ENCODE data around the gene PLA2G4F. TPM values are rescaled to one million over a fixed set of nuclear protein-coding genes. Genes with fewer than 3 reads are reported as not detected.
A peak's percentile ranks its signal among the peaks of the same experiment; 100 is the strongest.

Gene PLA2G4F
- total RNA-seq, 2 experiments from 2014 or later: not detected

GRCh38 chr15:42108189-42108588 is 48.2 kb downstream of the PLA2G4F start:
- TF ChIP-seq EZH2phosphoT487 (IDR thresholded peaks at IDR 0.05; ENCODE audit: borderline replicate concordance, low read depth, low read length) (no peak), CTCF (conservative IDR thresholded peaks at IDR 0.05; ENCODE audit: low read length) (no peak)
- no peaks in the 10 kb centered on the region for H3K9me3 ChIP-seq (ENCODE audit: low read length)
- H3K27ac ChIP-seq (ENCODE audit: low read depth, low read length, poor library complexity, severe bottlenecking): no peak overlapping the region
- H3K4me1 ChIP-seq (ENCODE audit: insufficient read depth, low read length, poor library complexity, severe bottlenecking): peaks cover 20% of the 10 kb centered on the region
- no peaks in the 10 kb centered on the region for H3K36me3 ChIP-seq (ENCODE audit: insufficient read depth, low read length)
- no TSS peak for BruUV-seq (replicated peaks)
- H3K4me3 ChIP-seq (ENCODE audit: low read depth, low read length, poor library complexity, severe bottlenecking): no peak overlapping the region
- no peaks in the 10 kb centered on the region for H3K9me2 ChIP-seq (ENCODE audit: insufficient read depth, low read length)
- H3K4me2 ChIP-seq (ENCODE audit: low read length): no peak overlapping the region
- ChIA-PET CTCF (ENCODE audit: unreplicated experiment) (no interaction called here), POLR2A (interaction anchor here (0.6 to 1.3 kb wide), 2 partner anchors 11 to 1359 kb away, joined by 3 to 7 read pairs; no protein-coding TSS in a partner anchor)
- no peak for DNase-seq (ENCODE audit: low spot score)
- peak overlapping the region; percentile 93 for H2AFZ ChIP-seq (ENCODE audit: low read length)
- H3K79me2 ChIP-seq (ENCODE audit: insufficient read depth, low read depth, low read length): no peaks in the 10 kb centered on the region
- H4K20me1 ChIP-seq (ENCODE audit: insufficient read depth, low read length): no peaks in the 10 kb centered on the region
- intact Hi-C loops (cut with micrococcal nuclease; ENCODE audit: unreplicated experiment): no loop called here

GRCh38 chr15:42107473-42107872 is 49.0 kb downstream of the PLA2G4F start:
- ChIA-PET CTCF (ENCODE audit: unreplicated experiment) (interaction anchor here (0.6 kb wide), 1 partner anchor 46 kb away, joined by 3 read pairs; no protein-coding TSS in a partner anchor), POLR2A (interaction anchor here (1.3 kb wide), 1 partner anchor 11 kb away, joined by 7 read pairs; no protein-coding TSS in a partner anchor)
- H3K4me2 ChIP-seq (ENCODE audit: low read length): peak overlapping the region; percentile 57
- intact Hi-C loops (cut with micrococcal nuclease; ENCODE audit: unreplicated experiment): no loop called here
- H3K79me2 ChIP-seq (ENCODE audit: insufficient read depth, low read depth, low read length): no peaks in the 10 kb centered on the region
- no peaks in the 10 kb centered on the region for H4K20me1 ChIP-seq (ENCODE audit: insufficient read depth, low read length)
- DNase-seq (ENCODE audit: low spot score): peak; percentile 31
- H3K9me2 ChIP-seq (ENCODE audit: insufficient read depth, low read length): no peaks in the 10 kb centered on the region
- peaks cover 20% of the 10 kb centered on the region for H3K4me1 ChIP-seq (ENCODE audit: insufficient read depth, low read length, poor library complexity, severe bottlenecking)
- no peak overlapping the region for H3K27ac ChIP-seq (ENCODE audit: low read depth, low read length, poor library complexity, severe bottlenecking)
- H3K4me3 ChIP-seq (ENCODE audit: low read depth, low read length, poor library complexity, severe bottlenecking): peak overlapping the region; percentile 31
- TF ChIP-seq CTCF (conservative IDR thresholded peaks at IDR 0.05; ENCODE audit: low read length): no peak
- no peak for TF ChIP-seq EZH2phosphoT487 (IDR thresholded peaks at IDR 0.05; ENCODE audit: borderline replicate concordance, low read depth, low read length)
- H2AFZ ChIP-seq (ENCODE audit: low read length): peak overlapping the region; percentile 93
- BruUV-seq (replicated peaks): no TSS peak
- no peaks in the 10 kb centered on the region for H3K36me3 ChIP-seq (ENCODE audit: insufficient read depth, low read length)
- no peaks in the 10 kb centered on the region for H3K9me3 ChIP-seq (ENCODE audit: low read length)

- H3K27ac ChIP-seq (ENCODE audit: low read depth, low read length, poor library complexity, severe bottlenecking): no peak overlapping the region
- no peak for TF ChIP-seq EZH2phosphoT487 (IDR thresholded peaks at IDR 0.05; ENCODE audit: borderline replicate concordance, low read depth, low read length)
- no peak for TF ChIP-seq CTCF (conservative IDR thresholded peaks at IDR 0.05; ENCODE audit: low read length)
- H3K79me2 ChIP-seq (ENCODE audit: insufficient read depth, low read depth, low read length): no peaks in the 10 kb centered on the region
- CTCF ChIA-PET (ENCODE audit: unreplicated experiment): no interaction called here
- H3K4me3 ChIP-seq (ENCODE audit: low read depth, low read length, poor library complexity, severe bottlenecking): no peak overlapping the region
- intact Hi-C loops (cut with micrococcal nuclease; ENCODE audit: unreplicated experiment): no loop called here
- H3K4me1 ChIP-seq (ENCODE audit: insufficient read depth, low read length, poor library complexity, severe bottlenecking): peaks cover 20% of the 10 kb centered on the region
- no peaks in the 10 kb centered on the region for H3K9me3 ChIP-seq (ENCODE audit: low read length)
- no peak overlapping the region for H3K4me2 ChIP-seq (ENCODE audit: low read length)
- no TSS peak for BruUV-seq (replicated peaks)
- no peak for DNase-seq (ENCODE audit: low spot score)
- no peaks in the 10 kb centered on the region for H3K9me2 ChIP-seq (ENCODE audit: insufficient read depth, low read length)
- POLR2A ChIA-PET: no interaction called here
- no peaks in the 10 kb centered on the region for H4K20me1 ChIP-seq (ENCODE audit: insufficient read depth, low read length)
- H2AFZ ChIP-seq (ENCODE audit: low read length): no peak overlapping the region
- no peaks in the 10 kb centered on the region for H3K36me3 ChIP-seq (ENCODE audit: insufficient read depth, low read length)
These were observed 50.1 kb downstream of the PLA2G4F start for GRCh38 chr15:42106288-42106687.

All from OCI-LY7 (cell line).